ENCODE measurements around the gene EDC3.
"Not testable (repeated sequence)": the region's sequence is repeated elsewhere in the genome, so short reads cannot be mapped to it uniquely, and the experiment has no call there.

The EDC3 gene

GRCh38 chr15:74709892-74710291 is 14.1 kb upstream of the EDC3 start:
- no peak for DNase-seq

- DNase-seq = no peak
Measured at GRCh38 chr15:74709011-74709410, 13.2 kb upstream of the EDC3 start.

- DNase-seq = no peak
Measured at GRCh38 chr15:74696808-74697207, 984 bp upstream of the EDC3 start.

GRCh38 chr15:74696398-74696729 is 540 bp upstream of the EDC3 start:
- DNase-seq = no peak

GRCh38 chr15:74692327-74692726 is 3.5 kb downstream of the EDC3 start:
- no peak for DNase-seq

GRCh38 chr15:74683758-74684157 is 12.1 kb downstream of the EDC3 start:
- no peak for DNase-seq

GRCh38 chr15:74682954-74683353 is 12.9 kb downstream of the EDC3 start:
- no peak for DNase-seq

GRCh38 chr15:74680456-74680855 is 15.4 kb downstream of the EDC3 start:
- DNase-seq = no peak

GRCh38 chr15:74676801-74677200 is 19.0 kb downstream of the EDC3 start:
- no peak for DNase-seq

GRCh38 chr15:74674161-74674560 is 21.7 kb downstream of the EDC3 start:
- no peak for DNase-seq

- no peak for DNase-seq
Measured at GRCh38 chr15:74669627-74670026, 26.2 kb downstream of the EDC3 start.

GRCh38 chr15:74667975-74668374 is 27.8 kb downstream of the EDC3 start:
- DNase-seq = no peak

GRCh38 chr15:74664670-74665069 is 31.2 kb downstream of the EDC3 start:
- no peak for DNase-seq

GRCh38 chr15:74664028-74664616 is 31.7 kb downstream of the EDC3 start:
- no peak for DNase-seq

GRCh38 chr15:74663303-74664027 is 32.4 kb downstream of the EDC3 start:
- DNase-seq = no peak

- DNase-seq = no peak
Measured at GRCh38 chr15:74662064-74662860, 33.6 kb downstream of the EDC3 start.

- not testable (repeated sequence) for DNase-seq
Measured at GRCh38 chr15:74661280-74661679, 34.5 kb downstream of the EDC3 start.

- DNase-seq = no peak
Measured at GRCh38 chr15:74657846-74658245, 38.0 kb downstream of the EDC3 start.

- no peak for DNase-seq
Measured at GRCh38 chr15:74656935-74657535, 38.8 kb downstream of the EDC3 start.

- no peak for DNase-seq
Measured at GRCh38 chr15:74655424-74655823, 40.4 kb downstream of the EDC3 start.

GRCh38 chr15:74653426-74654102 is 42.3 kb downstream of the EDC3 start:
- no peak for DNase-seq

- peak; percentile 78 for DNase-seq
Measured at GRCh38 chr15:74651242-74651741, 44.5 kb downstream of the EDC3 start.
